Smooth muscle cell (in vitro differentiated cells): ENCODE measurements around the gene OR2AJ1. TPM values are rescaled to one million over a fixed set of nuclear protein-coding genes. Genes with fewer than 3 reads are reported as not detected.
"Not testable (repeated sequence)": the region's sequence is repeated elsewhere in the genome, so short reads cannot be mapped to it uniquely, and the experiment has no call there.

Experiments used
- DNase-seq: peaks from one replicate; lab custom pipeline; 2025; ENCODE audit not compliant: unreplicated experiment; lab: John Stamatoyannopoulos, UW
- H2AFZ ChIP-seq: fragments of 200-600 bp; sonication (generic); 2 replicates; pipeline ENCODE4 v1.6.0; 2016; ENCODE audit warnings: antibody characterized with exemption, low read depth, mild to moderate bottlenecking
- H3F3A ChIP-seq: fragments of 200-600 bp; sonication (generic); 2 replicates; pipeline ENCODE4 v1.6.0; 2017; ENCODE audit warnings: antibody characterized with exemption, low read depth
- H3K27ac ChIP-seq: fragments of 200-600 bp; sonication (generic); 2 replicates; pipeline ENCODE4 v1.5.1; 2016; ENCODE audit warnings: low read depth, mild to moderate bottlenecking
- H3K27me3 ChIP-seq: fragments of 200-600 bp; sonication (generic); 2 replicates; pipeline ENCODE4 v1.6.1; 2016; ENCODE audit warnings: low read depth, mild to moderate bottlenecking
- H3K36me3 ChIP-seq: fragments of 200-600 bp; sonication (generic); 2 replicates; pipeline ENCODE4 v1.5.1; 2016; ENCODE audit warnings: low read depth
- H3K4me1 ChIP-seq: fragments of 200-600 bp; sonication (generic); 2 replicates; pipeline ENCODE4 v1.5.1; 2016; ENCODE audit warnings: low read depth
- H3K4me2 ChIP-seq: fragments of 200-600 bp; sonication (generic); 2 replicates; pipeline ENCODE4 v1.6.0; 2016; ENCODE audit warnings: mild to moderate bottlenecking
- H3K4me3 ChIP-seq: fragments of 200-600 bp; sonication (generic); 2 replicates; pipeline ENCODE4 v1.5.1; 2016; ENCODE audit warnings: mild to moderate bottlenecking
- H3K79me2 ChIP-seq: fragments of 200-600 bp; sonication (generic); 2 replicates; pipeline ENCODE4 v1.6.0; 2016; ENCODE audit warnings: low read depth, mild to moderate bottlenecking
- H3K9ac ChIP-seq: fragments of 200-600 bp; sonication (generic); 2 replicates; pipeline ENCODE4 v1.6.0; 2016; ENCODE audit warnings: low read depth
- H3K9me3 ChIP-seq: fragments of 200-600 bp; sonication (generic); replicated peaks from 2 replicates; pipeline ENCODE4 v1.5.1; 2016; ENCODE audit warnings: low read depth
- H4K20me1 ChIP-seq: fragments of 200-600 bp; sonication (generic); 2 replicates; pipeline ENCODE4 v1.6.0; 2016; ENCODE audit warnings: low read depth
- WGBS: methylation state at CpG from one replicate; pipeline ENCODE4 v1.1.7; 2016; ENCODE audit warnings: low lambda C conversion rate; 5-methylcytosine and 5-hydroxymethylcytosine counted together
- polyA plus RNA-seq: library from polyadenylated mRNA; unstranded; fragments of >200 nt; fragmentation: Nextera tagmentation; extraction: Ambion mirVana; gene quantifications from 2 replicates; pipeline ENCODE4 v1.2.1, GENCODE V29; 2016
- total RNA-seq: library from RNA; depleted of rRNA; stranded (reverse); fragments of >200 nt; gene quantifications from 2 replicates; pipeline ENCODE4 v1.2.3, GENCODE V29; 2014
- TF ChIP-seq, protein P1 (sequence below): fragments of 200-600 bp; sonication (generic); IDR thresholded peaks from 2 replicates; pipeline ENCODE4 v1.5.1; 2017; ENCODE audit warnings: borderline replicate concordance, mild to moderate bottlenecking, antibody characterized with exemption; ENCODE audit not compliant: insufficient read depth, poor library complexity, severe bottlenecking

The OR2AJ1 gene
- total and polyA plus RNA-seq, 2 experiments from 2014 or later: not detected

DNA sequence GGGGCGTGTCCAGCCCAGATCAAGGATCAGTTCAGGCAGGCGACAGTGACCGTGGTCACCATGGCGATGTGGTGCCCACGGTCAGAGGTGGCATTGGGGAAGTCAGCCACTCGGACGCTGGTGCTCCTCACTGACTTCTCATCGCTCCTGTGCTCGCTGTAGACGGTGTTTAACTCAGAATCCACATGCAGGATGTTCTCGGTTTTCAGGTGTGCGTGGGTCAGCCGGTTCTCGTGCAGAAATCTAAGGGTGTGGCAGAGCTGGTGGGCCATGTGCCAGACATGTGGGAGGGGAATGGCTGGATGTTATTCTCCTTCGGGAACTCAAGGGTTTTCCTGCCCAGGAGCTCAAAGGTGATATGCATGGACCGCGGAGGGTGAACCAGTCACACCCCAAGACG, 11.7 kb downstream of the OR2AJ1 start:
- no peak for DNase-seq
- WGBS: 86% methylated on average over 17 of the region's 18 CpGs
- no peak overlapping the region for H3K27ac ChIP-seq
- no peaks in the 10 kb centered on the region for H3K27me3 ChIP-seq
- H3K9me3 ChIP-seq: peaks cover 4% of the 10 kb centered on the region
- H3K4me1 ChIP-seq: no peaks in the 10 kb centered on the region
- H3K4me3 ChIP-seq: no peak overlapping the region
- no peaks in the 10 kb centered on the region for H3K79me2 ChIP-seq
- TF ChIP-seq, protein P1, sequence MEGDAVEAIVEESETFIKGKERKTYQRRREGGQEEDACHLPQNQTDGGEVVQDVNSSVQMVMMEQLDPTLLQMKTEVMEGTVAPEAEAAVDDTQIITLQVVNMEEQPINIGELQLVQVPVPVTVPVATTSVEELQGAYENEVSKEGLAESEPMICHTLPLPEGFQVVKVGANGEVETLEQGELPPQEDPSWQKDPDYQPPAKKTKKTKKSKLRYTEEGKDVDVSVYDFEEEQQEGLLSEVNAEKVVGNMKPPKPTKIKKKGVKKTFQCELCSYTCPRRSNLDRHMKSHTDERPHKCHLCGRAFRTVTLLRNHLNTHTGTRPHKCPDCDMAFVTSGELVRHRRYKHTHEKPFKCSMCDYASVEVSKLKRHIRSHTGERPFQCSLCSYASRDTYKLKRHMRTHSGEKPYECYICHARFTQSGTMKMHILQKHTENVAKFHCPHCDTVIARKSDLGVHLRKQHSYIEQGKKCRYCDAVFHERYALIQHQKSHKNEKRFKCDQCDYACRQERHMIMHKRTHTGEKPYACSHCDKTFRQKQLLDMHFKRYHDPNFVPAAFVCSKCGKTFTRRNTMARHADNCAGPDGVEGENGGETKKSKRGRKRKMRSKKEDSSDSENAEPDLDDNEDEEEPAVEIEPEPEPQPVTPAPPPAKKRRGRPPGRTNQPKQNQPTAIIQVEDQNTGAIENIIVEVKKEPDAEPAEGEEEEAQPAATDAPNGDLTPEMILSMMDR: no peak
- H2AFZ ChIP-seq: no peak overlapping the region
- H3F3A ChIP-seq: no peaks in the 10 kb centered on the region
- no peaks in the 10 kb centered on the region for H3K36me3 ChIP-seq
- no peak overlapping the region for H3K9ac ChIP-seq
- no peak overlapping the region for H3K4me2 ChIP-seq
- H4K20me1 ChIP-seq: no peaks in the 10 kb centered on the region

DNA sequence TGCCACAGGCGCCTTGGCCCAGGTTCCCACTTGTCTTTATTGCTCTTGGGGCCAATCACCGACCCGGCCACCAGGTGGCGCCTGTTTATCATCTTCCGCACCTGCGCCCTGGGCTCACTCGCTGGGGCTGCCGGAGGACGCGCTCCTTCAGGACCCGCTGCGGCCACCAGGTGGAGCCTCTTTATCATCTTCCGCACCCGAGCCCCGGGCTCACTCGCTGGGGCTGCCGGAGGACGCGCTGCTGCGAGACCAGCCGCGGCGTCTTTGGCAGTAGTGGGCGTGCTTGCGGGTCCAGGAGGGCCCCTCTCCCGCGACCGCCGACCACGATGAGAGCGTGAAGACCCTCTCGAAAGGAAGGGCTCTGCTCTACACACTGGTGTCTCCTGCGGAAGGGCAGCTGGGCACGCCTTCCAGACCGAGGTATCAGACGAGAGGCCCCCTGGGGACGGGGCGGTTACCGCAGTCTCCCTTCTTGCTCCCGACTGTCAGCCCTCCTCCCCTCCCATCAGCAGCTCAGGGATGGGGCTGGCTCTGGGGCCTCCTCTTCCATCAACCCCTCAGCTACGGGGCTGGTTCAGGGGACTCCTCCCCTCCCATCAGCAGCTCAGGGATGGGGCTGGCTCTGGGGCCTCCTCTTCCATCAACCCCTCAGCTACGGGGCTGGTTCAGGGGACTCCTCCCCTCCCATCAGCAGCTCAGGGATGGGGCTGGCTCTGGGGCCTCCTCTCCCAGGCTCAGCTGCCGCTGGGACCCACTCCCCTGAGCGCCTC, 12.5 kb downstream of the OR2AJ1 start:
- H3K4me1 ChIP-seq, H3F3A ChIP-seq, H3K9me3 ChIP-seq, H3K4me3 ChIP-seq, H3K27me3 ChIP-seq, H3K4me2 ChIP-seq, H4K20me1 ChIP-seq, H3K79me2 ChIP-seq, H3K36me3 ChIP-seq, H3K27ac ChIP-seq, H3K9ac ChIP-seq, H2AFZ ChIP-seq, DNase-seq: not testable (repeated sequence)
- WGBS: 35% methylated on average over 40 of the region's 44 CpGs

DNA sequence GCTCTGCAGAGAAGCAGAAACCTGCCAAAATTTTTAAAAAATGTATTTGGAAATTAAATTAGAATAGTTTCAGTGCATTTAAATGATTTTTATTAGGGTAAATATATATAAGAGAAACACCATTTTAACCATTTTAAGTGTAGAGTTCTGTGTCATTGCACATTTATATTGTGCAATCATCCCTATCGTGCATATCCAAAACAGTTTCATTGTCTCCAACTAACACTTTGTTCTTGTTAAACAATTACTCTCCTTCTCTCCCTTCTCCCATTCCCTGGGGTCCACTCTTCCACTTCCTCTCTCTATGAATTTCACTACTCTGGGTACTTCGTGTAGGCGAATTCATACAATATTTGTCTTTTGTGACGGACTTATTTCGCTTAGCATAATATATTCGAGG, 17.9 kb downstream of the OR2AJ1 start:
- Histone ChIP-seq H3K27me3 (no peaks in the 10 kb centered on the region), H3K4me2 (no peak overlapping the region), H4K20me1 (no peaks in the 10 kb centered on the region), H2AFZ (no peak overlapping the region), H3K9ac (no peak overlapping the region), H3F3A (no peaks in the 10 kb centered on the region), H3K4me3 (no peak overlapping the region), H3K4me1 (no peaks in the 10 kb centered on the region), H3K36me3 (no peaks in the 10 kb centered on the region), H3K79me2 (no peaks in the 10 kb centered on the region), H3K9me3 (peaks cover 18% of the 10 kb centered on the region), H3K27ac (no peak overlapping the region)
- WGBS: 63% methylated on average over 6 of the region's 6 CpGs
- DNase-seq: no peak
- TF ChIP-seq, protein P1: no peak

DNA sequence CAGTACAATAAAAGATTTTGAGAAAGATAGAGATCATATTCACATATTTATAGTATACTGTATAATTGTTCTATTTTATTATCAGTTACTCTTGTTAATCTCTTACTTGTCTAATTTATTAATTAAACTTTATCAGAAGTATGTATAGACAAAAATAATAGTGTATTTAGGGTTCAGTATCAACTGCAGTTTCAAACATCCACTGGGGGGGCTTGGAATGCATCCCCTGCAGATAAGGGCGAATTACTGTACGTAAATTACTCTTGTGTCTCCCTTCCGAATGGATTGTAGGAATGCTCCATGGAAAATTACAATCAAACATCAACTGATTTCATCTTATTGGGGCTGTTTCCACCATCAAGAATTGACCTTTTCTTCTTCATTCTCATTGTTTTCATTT, 23.9 kb downstream of the OR2AJ1 start, which contains the start of gene OR2L8:
Gene OR2L8 (plus strand): TSS at position 301 of the 400 bp plus-strand sequence. CDS start 0 bp downstream, at position 301.
- WGBS: 78% methylated on average over 3 of the region's 3 CpGs
- TF ChIP-seq, protein P1: no peak
- no peak within 1 kb of the TSS for H3K4me3 ChIP-seq
- no peak within 1 kb of the TSS for H3K4me2 ChIP-seq
- H2AFZ ChIP-seq: no peak within 1 kb of the TSS
- H3K36me3 ChIP-seq: no peaks in the 10 kb centered on the region
- H4K20me1 ChIP-seq: no peaks in the 10 kb centered on the region
- no peak within 1 kb of the TSS for H3K27ac ChIP-seq
- H3K4me1 ChIP-seq: no peaks in the 10 kb centered on the region
- no peaks in the 10 kb centered on the region for H3K27me3 ChIP-seq
- peaks cover 15% of the 10 kb centered on the region for H3K9me3 ChIP-seq
- no peaks in the 10 kb centered on the region for H3F3A ChIP-seq
- no peak for DNase-seq
- no peak within 1 kb of the TSS for H3K9ac ChIP-seq
- H3K79me2 ChIP-seq: no peaks in the 10 kb centered on the region
